ENCODE data around the gene ACSF3.

Gene ACSF3

GRCh38 chr16:89159850-89160354 lies 66.2 kb downstream of the ACSF3 start:
- no peak overlapping the region for H3K4me3 ChIP-seq (ENCODE audit: low read depth, low read length)
- no peak for DNase-seq (ENCODE audit: low read depth)
- TF ChIP-seq CTCF (IDR thresholded peaks at IDR 0.05; ENCODE audit: low read depth, low read length): no peak
- no peak for TF ChIP-seq MAX (IDR thresholded peaks at IDR 0.05; ENCODE audit: low read depth, low read length)
- TF ChIP-seq POLR2A (IDR thresholded peaks at IDR 0.05; ENCODE audit: extremely low read depth, insufficient read length): no peak
- TF ChIP-seq MYC (IDR thresholded peaks at IDR 0.05; ENCODE audit: low read depth, low read length): no peak

GRCh38 chr16:89160977-89161701 lies 67.5 kb downstream of the ACSF3 start:
- no peak for DNase-seq (ENCODE audit: low read depth)
- no peak overlapping the region for H3K4me3 ChIP-seq (ENCODE audit: low read depth, low read length)
- TF ChIP-seq CTCF (IDR thresholded peaks at IDR 0.05; ENCODE audit: low read depth, low read length): no peak

GRCh38 chr16:89161763-89162713 lies 68.4 kb downstream of the ACSF3 start:
- H3K4me3 ChIP-seq (ENCODE audit: low read depth, low read length): no peak overlapping the region
- no peak for TF ChIP-seq MYC (IDR thresholded peaks at IDR 0.05; ENCODE audit: low read depth, low read length)
- TF ChIP-seq POLR2A (IDR thresholded peaks at IDR 0.05; ENCODE audit: extremely low read depth, insufficient read length): no peak
- no peak for TF ChIP-seq CTCF (IDR thresholded peaks at IDR 0.05; ENCODE audit: low read depth, low read length)
- TF ChIP-seq MAX (IDR thresholded peaks at IDR 0.05; ENCODE audit: low read depth, low read length): no peak
- DNase-seq (ENCODE audit: low read depth): no peak

GRCh38 chr16:89163297-89163696 lies 69.6 kb downstream of the ACSF3 start:
- no peak for DNase-seq (ENCODE audit: low read depth)
- TF ChIP-seq CTCF (IDR thresholded peaks at IDR 0.05; ENCODE audit: low read depth, low read length) (no peak), MYC (IDR thresholded peaks at IDR 0.05; ENCODE audit: low read depth, low read length) (no peak), POLR2A (IDR thresholded peaks at IDR 0.05; ENCODE audit: extremely low read depth, insufficient read length) (no peak), MAX (IDR thresholded peaks at IDR 0.05; ENCODE audit: low read depth, low read length) (no peak)
- H3K4me3 ChIP-seq (ENCODE audit: low read depth, low read length): no peak overlapping the region

- no peak overlapping the region for H3K4me3 ChIP-seq (ENCODE audit: low read depth, low read length)
- TF ChIP-seq POLR2A (IDR thresholded peaks at IDR 0.05; ENCODE audit: extremely low read depth, insufficient read length) (no peak), MYC (IDR thresholded peaks at IDR 0.05; ENCODE audit: low read depth, low read length) (no peak), CTCF (IDR thresholded peaks at IDR 0.05; ENCODE audit: low read depth, low read length) (no peak), MAX (IDR thresholded peaks at IDR 0.05; ENCODE audit: low read depth, low read length) (no peak)
- DNase-seq (ENCODE audit: low read depth): no peak
Measured at GRCh38 chr16:89164436-89164835, 70.8 kb downstream of the ACSF3 start.
